ENCODE data around the gene PPM1E. TPM values are rescaled to one million over a fixed set of nuclear protein-coding genes. Genes with fewer than 3 reads are reported as not detected.

Gene PPM1E
- total RNA-seq, 3 donors from 2014 or later (not counting 1 experiment from before 2014, with no cell fraction given) = not detected

DNA sequence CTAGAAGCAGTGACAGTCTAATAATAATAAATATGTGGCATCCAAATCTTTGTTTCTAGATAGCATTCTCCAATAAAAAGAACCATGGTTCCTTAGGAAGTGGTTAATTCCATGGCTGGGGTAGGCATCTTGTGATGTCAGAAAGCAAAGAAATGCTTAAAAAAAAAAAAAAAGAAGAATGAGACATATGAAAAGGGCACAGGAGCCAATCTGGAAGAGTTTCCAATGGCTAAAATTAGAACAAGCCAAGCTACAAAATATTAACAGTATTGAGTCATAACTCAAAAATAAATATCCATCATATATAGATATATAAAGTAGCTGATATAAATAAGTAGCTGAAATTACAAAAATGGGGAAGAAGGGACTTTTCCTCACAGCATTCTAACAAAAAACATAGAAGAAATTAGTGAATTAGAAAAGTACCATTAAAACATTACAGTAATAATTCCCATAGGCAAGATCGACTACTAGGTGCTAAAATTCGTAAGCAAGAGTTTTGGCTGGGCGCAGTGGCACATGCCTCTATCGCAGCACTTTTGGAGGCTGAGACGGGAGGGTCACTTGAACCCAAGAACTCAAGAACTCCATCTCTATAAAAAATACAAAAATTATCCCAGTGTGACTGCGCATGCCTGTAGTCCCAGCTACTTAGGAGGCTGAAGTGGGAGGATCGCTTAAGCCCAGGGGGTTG lies 239.7 kb downstream of the PPM1E start:
- Mint-ChIP-seq H3K27ac (no peak overlapping the region), H3K4me3 (no peak overlapping the region), H3K36me3 (peaks cover 17% of the 10 kb centered on the region), H3K4me1 (no peaks in the 10 kb centered on the region), H3K9me3 (no peaks in the 10 kb centered on the region), H3K27me3 (ENCODE audit: low read depth in 2 of 2) (no peaks in the 10 kb centered on the region)
- TF ChIP-seq, protein P1, sequence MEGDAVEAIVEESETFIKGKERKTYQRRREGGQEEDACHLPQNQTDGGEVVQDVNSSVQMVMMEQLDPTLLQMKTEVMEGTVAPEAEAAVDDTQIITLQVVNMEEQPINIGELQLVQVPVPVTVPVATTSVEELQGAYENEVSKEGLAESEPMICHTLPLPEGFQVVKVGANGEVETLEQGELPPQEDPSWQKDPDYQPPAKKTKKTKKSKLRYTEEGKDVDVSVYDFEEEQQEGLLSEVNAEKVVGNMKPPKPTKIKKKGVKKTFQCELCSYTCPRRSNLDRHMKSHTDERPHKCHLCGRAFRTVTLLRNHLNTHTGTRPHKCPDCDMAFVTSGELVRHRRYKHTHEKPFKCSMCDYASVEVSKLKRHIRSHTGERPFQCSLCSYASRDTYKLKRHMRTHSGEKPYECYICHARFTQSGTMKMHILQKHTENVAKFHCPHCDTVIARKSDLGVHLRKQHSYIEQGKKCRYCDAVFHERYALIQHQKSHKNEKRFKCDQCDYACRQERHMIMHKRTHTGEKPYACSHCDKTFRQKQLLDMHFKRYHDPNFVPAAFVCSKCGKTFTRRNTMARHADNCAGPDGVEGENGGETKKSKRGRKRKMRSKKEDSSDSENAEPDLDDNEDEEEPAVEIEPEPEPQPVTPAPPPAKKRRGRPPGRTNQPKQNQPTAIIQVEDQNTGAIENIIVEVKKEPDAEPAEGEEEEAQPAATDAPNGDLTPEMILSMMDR (IDR thresholded peaks at IDR 0.05) = no peak
- Histone ChIP-seq H3K4me1 (ENCODE audit: control insufficient read depth, insufficient read depth, low read length) (no peaks in the 10 kb centered on the region), H3K36me3 (ENCODE audit: control insufficient read depth, insufficient read depth, low read length) (peaks cover 20% of the 10 kb centered on the region), H3K27ac (ENCODE audit: low read length) (no peak overlapping the region), H3K9me3 (ENCODE audit: control insufficient read depth, insufficient read depth, low read length) (no peaks in the 10 kb centered on the region), H3K4me3 (ENCODE audit: low read length) (no peak overlapping the region), H3K27me3 (ENCODE audit: control insufficient read depth, insufficient read depth, low read length) (no peaks in the 10 kb centered on the region)
- ATAC-seq (no peak), DNase-seq (no peak)
- intact Hi-C loops (cut with micrococcal nuclease) = no loop called here
- 99% methylated on average over 7 of the region's 7 CpGs for WGBS (ENCODE audit: insufficient coverage)

DNA sequence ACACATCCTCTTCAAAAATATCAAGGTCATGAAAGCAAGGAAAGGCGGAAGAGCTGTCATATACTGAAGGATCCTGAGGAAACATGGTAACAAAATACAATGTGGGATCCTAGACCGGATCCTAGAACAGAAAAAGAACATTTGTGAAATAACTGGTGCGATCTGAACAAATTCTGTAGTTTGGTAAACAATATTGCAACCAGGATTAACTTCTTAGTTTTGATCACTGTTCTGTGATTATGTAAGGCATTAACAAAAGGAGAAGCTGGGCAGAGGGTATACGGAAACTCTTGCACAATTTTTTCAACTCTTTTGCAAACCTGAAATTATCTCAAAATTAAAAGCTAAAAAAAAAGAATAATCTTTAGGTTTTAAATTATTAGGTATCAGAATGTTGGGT lies 241.3 kb downstream of the PPM1E start:
- H3K9me3 Mint-ChIP-seq = no peaks in the 10 kb centered on the region
- no peaks in the 10 kb centered on the region for H3K27me3 Mint-ChIP-seq (ENCODE audit: low read depth in 2 of 2)
- ATAC-seq (no peak), DNase-seq (no peak)
- Histone ChIP-seq H3K4me1 (ENCODE audit: control insufficient read depth, insufficient read depth, low read length) (peaks cover 6% of the 10 kb centered on the region), H3K27ac (ENCODE audit: low read length) (no peak overlapping the region), H3K4me3 (ENCODE audit: low read length) (no peak overlapping the region), H3K36me3 (ENCODE audit: control insufficient read depth, insufficient read depth, low read length) (peaks cover 20% of the 10 kb centered on the region), H3K27me3 (ENCODE audit: control insufficient read depth, insufficient read depth, low read length) (no peaks in the 10 kb centered on the region), H3K9me3 (ENCODE audit: control insufficient read depth, insufficient read depth, low read length) (no peaks in the 10 kb centered on the region)
- WGBS (ENCODE audit: insufficient coverage) = 95% methylated on average over 3 of the region's 4 CpGs
- TF ChIP-seq, protein P1 (IDR thresholded peaks at IDR 0.05) = no peak
- H3K4me1 Mint-ChIP-seq = no peaks in the 10 kb centered on the region
- intact Hi-C loops (cut with micrococcal nuclease) = no loop called here
- H3K4me3 Mint-ChIP-seq = no peak overlapping the region
- peaks cover 17% of the 10 kb centered on the region for H3K36me3 Mint-ChIP-seq
- no peak overlapping the region for H3K27ac Mint-ChIP-seq

DNA sequence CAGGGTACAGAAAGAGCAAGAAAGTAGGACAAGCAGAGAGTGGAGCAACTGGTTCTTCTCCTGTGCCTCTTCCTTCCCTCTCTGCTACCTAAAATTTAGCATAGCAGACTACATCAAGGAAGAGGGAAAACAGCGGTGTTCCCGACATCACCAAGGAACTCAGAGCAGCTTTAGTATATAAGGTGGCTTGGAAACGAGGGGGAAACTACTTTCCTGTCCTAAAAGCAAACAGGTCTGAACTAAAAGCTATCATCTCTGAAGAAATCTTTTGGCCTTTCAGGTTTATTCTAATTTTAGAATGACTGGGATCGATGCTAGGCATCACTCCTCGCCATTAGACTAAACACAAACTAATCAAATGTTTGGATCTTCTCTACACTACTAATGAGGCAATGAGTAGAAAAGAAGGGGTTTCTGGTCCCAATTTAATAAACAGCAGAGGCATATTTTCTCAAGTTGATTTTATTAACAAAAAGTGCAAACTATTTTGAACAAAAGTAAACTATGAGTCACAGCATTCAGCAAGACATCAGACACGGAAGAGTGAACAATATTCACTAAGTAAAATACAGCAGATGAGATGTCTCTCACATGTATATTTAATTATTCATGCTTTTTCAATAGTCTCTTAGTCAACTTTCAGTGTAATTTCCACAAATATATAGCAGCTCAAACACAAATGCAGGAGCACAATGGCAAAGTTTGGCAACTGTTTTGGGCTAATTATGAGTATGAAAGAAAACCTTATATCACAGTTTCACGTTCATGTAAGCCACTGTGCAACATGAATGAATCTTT lies 242.3 kb downstream of the PPM1E start:
- no peak overlapping the region for H3K4me3 Mint-ChIP-seq
- DNase-seq (no peak), ATAC-seq (no peak)
- intact Hi-C loops (cut with micrococcal nuclease) = no loop called here
- H3K27ac Mint-ChIP-seq = no peak overlapping the region
- H3K9me3 Mint-ChIP-seq = no peaks in the 10 kb centered on the region
- H3K36me3 ChIP-seq (ENCODE audit: control insufficient read depth, insufficient read depth, low read length) = peaks cover 20% of the 10 kb centered on the region
- TF ChIP-seq, protein P1 (IDR thresholded peaks at IDR 0.05) = no peak
- H3K4me1 Mint-ChIP-seq = no peaks in the 10 kb centered on the region
- no peak overlapping the region for H3K27ac ChIP-seq (ENCODE audit: low read length)
- H3K4me1 ChIP-seq (ENCODE audit: control insufficient read depth, insufficient read depth, low read length) = peaks cover 6% of the 10 kb centered on the region
- no peaks in the 10 kb centered on the region for H3K27me3 Mint-ChIP-seq (ENCODE audit: low read depth in 2 of 2)
- H3K9me3 ChIP-seq (ENCODE audit: control insufficient read depth, insufficient read depth, low read length) = no peaks in the 10 kb centered on the region
- no peak overlapping the region for H3K4me3 ChIP-seq (ENCODE audit: low read length)
- H3K27me3 ChIP-seq (ENCODE audit: control insufficient read depth, insufficient read depth, low read length) = no peaks in the 10 kb centered on the region
- H3K36me3 Mint-ChIP-seq = peaks cover 17% of the 10 kb centered on the region
- 89% methylated on average over 5 of the region's 7 CpGs for WGBS (ENCODE audit: insufficient coverage)
